Subcutaneous abdominal adipose tissue (tissue), 5 donors: ENCODE data around the gene IFNB1.
A peak's percentile ranks its signal among the peaks of the same experiment; 100 is the strongest.

Experiments used
- H3K27ac ChIP-seq: one replicate; pipeline ENCODE4 v1.7.0; 2013; ENCODE audit warnings: low read depth, mild to moderate bottlenecking, inconsistent platforms, low read length, moderate library complexity
- H3K27me3 ChIP-seq, 5 donors: one replicate each; pipeline ENCODE4 v1.7.0; 2013; ENCODE audit warnings: low read length in 5 of 5, inconsistent platforms in 1 of 5; ENCODE audit not compliant: control insufficient read depth in 5 of 5, insufficient read depth in 4 of 5
- H3K36me3 ChIP-seq, 5 donors: one replicate each; pipeline ENCODE4 v1.7.0; 2013; ENCODE audit warnings: low read length in 5 of 5; ENCODE audit not compliant: control insufficient read depth in 5 of 5, insufficient read depth in 5 of 5
- H3K4me1 ChIP-seq, 5 donors: one replicate each; pipeline ENCODE4 v1.7.0; 2013; ENCODE audit warnings: low read length in 5 of 5, mild to moderate bottlenecking in 3 of 5, moderate library complexity in 1 of 5; ENCODE audit not compliant: control insufficient read depth in 5 of 5, insufficient read depth in 5 of 5
- H3K4me3 ChIP-seq, 5 donors: one replicate each; pipeline ENCODE4 v1.7.0; 2013; ENCODE audit warnings: low read length in 5 of 5, low read depth in 1 of 5
- H3K9ac ChIP-seq, 5 donors: one replicate each; pipeline ENCODE4 v1.7.0; 2013; ENCODE audit warnings: low read length in 5 of 5, mild to moderate bottlenecking in 4 of 5, moderate library complexity in 3 of 5
- H3K9me3 ChIP-seq, 5 donors: one replicate each; pipeline ENCODE4 v1.7.0; 2013; ENCODE audit warnings: low read length in 5 of 5; ENCODE audit not compliant: control insufficient read depth in 5 of 5
- donor health status: healthy.
- donor health status: healthy.
- donor health status: healthy.
- donor health status: healthy.
- donor health status: healthy.

IFNB1 gene

DNA sequence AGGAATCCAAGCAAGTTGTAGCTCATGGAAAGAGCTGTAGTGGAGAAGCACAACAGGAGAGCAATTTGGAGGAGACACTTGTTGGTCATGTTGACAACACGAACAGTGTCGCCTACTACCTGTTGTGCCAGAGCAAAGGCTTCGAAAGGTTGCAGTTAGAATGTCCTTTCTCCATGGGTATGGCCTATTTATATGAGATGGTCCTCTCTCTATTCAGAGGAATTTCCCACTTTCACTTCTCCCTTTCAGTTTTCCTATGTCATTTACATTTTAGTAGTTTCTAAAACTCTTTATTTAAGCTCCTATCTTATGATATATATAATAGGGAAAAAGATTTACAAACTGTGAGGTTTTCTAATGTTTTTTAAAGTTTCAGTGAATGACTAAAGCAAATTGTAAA is at the start of gene IFNB1:
IFNB1 (minus strand) TSS at position 162 of the 400 bp plus-strand sequence; CDS start at position 89, 73 bp downstream.
- Histone ChIP-seq H3K9me3 (peaks cover 0 to 2% (median 0%) of the 10 kb centered on the region in 5 donors), H3K9ac (no peak within 1 kb of the TSS), H3K27ac (no peak within 1 kb of the TSS), H3K36me3 (no peaks in the 10 kb centered on the region), H3K27me3 (no peaks in the 10 kb centered on the region), H3K4me1 (peaks cover 0 to 17% (median 0%) of the 10 kb centered on the region in 5 donors), H3K4me3 (no peak within 1 kb of the TSS)

DNA sequence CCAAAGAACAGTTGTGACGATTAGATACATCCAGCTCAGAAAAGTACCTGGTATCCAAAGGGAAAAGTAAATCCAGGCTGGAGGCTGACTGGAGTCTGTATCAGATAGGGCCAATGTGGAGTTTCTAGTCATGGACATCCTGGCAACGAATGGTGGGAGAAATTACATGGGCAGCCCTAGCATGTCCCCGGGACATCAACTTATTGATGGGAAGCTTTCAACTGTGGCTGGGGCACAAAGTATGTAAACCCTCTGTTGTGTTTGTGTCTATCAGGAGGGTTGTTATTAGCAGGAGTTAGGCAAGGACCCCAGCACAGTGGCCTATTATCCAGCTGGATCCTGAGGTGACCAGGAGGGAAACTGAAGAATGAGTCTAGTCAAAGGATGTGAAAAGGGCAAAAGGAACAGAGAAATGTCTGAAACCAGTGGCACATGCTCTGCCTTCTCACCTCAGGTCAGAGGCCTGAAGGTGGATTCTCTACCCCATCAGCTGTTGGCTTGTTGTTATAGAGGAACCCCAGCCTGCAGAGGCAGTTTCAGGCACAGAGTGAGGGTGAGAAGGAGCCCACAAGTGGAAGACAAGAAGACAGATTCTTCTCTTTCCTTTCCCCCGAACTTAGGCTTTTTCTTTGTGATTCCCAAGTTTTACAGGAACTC is 44.0 kb upstream of the IFNB1 start:
- Histone ChIP-seq H3K36me3 (no peaks in the 10 kb centered on the region), H3K4me3 (no peak overlapping the region), H3K4me1 (peaks cover 0 to 13% (median 10%) of the 10 kb centered on the region in 5 donors), H3K9ac (no peak overlapping the region), H3K27ac (no peak overlapping the region), H3K27me3 (no peaks in the 10 kb centered on the region), H3K9me3 (no peaks in the 10 kb centered on the region)

DNA sequence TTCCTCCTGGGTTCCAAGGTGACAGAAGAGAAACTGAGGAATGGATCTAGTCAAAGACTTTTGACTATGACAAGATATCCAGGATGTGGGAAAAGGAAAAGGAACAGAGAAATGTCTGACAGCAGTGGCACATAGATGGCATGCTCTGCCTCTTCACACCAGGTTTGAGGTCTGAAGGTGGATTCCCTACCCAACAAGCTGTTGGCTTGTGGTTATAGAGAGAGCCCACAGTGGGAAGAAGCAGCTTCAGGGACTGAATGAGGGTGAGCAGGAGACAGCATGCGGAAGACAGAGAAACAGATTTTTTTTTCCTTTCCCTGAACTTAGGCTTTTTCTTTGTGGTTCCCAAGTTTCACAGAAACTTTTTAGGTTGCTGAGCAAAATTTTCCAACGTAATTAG is 43.3 kb upstream of the IFNB1 start:
- H3K36me3 ChIP-seq = no peaks in the 10 kb centered on the region
- no peak overlapping the region for H3K4me3 ChIP-seq
- no peaks in the 10 kb centered on the region for H3K9me3 ChIP-seq

DNA sequence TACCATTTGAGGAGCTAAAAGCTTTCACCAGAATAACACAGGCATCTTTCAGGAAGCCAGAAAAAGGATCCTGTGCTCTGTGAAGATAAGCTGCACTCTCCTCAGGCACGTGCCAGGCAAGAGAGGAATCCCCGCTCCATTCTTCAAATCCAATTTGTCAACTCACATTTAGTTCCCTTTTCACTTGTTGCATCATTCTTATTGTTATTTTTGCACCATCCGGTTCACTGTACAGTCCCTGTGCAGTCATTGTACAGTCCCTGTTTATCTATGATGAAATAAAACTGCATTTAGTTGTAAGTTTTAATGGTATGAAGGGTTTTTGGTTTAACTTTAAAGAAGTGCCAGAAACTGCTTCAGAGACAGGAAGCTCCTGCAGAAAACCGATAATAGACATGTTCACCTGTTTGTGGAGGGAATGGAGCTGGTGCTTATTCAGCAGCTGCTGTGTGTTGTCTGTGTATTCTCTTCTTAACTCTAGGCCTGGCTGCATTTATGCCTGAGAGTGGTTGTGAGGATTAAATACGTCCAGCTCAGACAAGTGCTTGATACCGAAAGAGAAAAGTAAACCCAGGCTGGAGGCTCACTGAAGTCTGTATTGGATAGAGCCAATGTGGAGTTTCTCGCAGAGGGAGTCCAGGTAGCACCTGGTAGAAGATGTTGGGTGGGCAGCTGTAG is 41.5 kb upstream of the IFNB1 start:
- Histone ChIP-seq H3K9me3 (no peaks in the 10 kb centered on the region), H3K36me3 (no peaks in the 10 kb centered on the region), H3K27me3 (no peaks in the 10 kb centered on the region), H3K27ac (no peak overlapping the region), H3K9ac (no peak overlapping the region), H3K4me1 (peaks cover 0 to 13% (median 10%) of the 10 kb centered on the region in 5 donors), H3K4me3 (no peak overlapping the region)

More for the DNA sequence above, 43.3 kb upstream of the IFNB1 start:
- no peak overlapping the region for H3K27ac ChIP-seq
- no peak overlapping the region for H3K9ac ChIP-seq
- peaks cover 0 to 13% (median 10%) of the 10 kb centered on the region in 5 donors for H3K4me1 ChIP-seq
- H3K27me3 ChIP-seq = no peaks in the 10 kb centered on the region

DNA sequence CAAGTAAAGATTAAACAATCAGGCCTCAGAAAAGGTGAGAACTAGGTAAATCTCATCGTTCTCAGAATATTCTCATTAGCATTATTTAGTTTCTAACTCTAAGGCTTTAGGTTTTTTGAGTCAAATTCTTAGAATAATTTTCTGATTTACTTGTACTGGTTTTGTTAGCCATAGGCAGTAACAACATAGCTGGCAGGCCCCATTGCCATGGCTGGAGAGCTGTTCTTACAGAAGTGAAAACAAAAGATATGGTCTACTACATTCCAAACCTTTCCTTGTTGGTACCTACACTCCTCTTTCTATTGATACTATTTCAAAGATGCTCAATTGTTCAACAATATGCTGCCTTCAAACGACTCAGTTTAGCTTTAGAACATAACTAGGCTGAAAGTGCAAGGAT is 36.6 kb upstream of the IFNB1 start:
- Histone ChIP-seq H3K9ac (no peak overlapping the region), H3K9me3 (no peaks in the 10 kb centered on the region), H3K27me3 (no peaks in the 10 kb centered on the region), H3K4me1 (peaks cover 0 to 8% (median 0%) of the 10 kb centered on the region in 5 donors), H3K36me3 (no peaks in the 10 kb centered on the region), H3K27ac (no peak overlapping the region), H3K4me3 (no peak overlapping the region)

DNA sequence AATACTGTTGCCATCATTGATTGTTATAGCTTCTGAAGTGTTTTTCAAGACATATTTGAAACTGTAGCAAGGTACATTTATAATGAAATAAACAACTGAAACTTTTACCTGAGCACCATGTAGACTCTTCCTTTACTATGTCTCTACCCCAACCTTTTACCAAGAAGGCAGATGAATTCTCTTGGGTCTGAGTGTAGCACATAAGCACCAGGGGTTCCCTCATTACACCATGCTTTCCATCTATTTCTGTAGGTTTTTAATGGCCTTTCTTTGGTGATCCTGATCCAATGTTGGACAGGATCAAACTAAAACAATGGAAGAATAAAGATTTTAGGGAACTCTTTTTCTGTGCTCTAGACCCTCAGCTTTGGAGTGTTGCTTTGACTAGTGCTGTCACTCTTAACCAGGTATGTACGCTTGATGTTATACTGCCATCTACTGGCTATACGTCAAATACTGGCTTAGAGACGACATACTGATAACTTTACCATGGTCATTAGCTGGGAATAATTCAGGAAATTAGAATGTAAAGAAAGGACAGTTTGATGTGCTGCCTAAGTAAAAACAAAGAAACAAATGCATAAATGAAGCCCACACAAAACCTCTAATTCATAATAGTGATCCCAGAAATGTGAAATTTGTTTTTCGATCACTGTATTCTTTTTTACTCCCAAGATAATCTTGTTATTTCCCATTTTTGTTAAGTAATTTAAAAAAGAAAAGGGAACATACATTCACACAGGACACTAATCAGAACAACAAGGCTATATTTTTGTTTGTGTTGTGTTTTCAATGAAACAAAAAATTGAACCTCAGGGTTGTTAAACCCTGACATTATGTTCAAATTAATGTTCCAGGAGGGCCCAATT is 33.2 kb upstream of the IFNB1 start:
- Histone ChIP-seq H3K27me3 (no peaks in the 10 kb centered on the region), H3K9me3 (no peaks in the 10 kb centered on the region), H3K36me3 (no peaks in the 10 kb centered on the region), H3K27ac (no peak overlapping the region), H3K9ac (no peak overlapping the region), H3K4me3 (no peak overlapping the region), H3K4me1 (no peaks in the 10 kb centered on the region)

DNA sequence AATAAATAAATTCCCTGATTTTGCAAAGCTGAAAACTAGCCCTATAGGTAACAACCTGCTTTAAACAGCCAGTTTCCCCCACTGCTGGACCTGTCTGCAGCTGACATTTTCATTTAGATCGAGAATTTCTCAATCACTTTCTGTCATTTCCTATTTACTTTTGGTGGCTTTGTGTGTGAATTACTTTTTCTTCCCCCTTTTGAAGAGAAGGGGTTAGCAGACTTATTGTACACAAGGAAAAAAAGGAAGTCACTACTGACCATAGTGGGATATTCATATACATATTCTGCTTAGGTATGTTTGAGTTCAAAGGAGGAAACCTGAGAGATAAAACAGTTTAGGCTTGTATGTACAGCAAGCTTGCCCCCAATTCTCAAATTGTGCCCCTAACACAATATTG is 27.0 kb upstream of the IFNB1 start:
- Histone ChIP-seq H3K36me3 (no peaks in the 10 kb centered on the region), H3K9me3 (no peaks in the 10 kb centered on the region), H3K27me3 (no peaks in the 10 kb centered on the region), H3K4me3 (no peak overlapping the region), H3K9ac (no peak overlapping the region), H3K4me1 (no peaks in the 10 kb centered on the region), H3K27ac (no peak overlapping the region)

DNA sequence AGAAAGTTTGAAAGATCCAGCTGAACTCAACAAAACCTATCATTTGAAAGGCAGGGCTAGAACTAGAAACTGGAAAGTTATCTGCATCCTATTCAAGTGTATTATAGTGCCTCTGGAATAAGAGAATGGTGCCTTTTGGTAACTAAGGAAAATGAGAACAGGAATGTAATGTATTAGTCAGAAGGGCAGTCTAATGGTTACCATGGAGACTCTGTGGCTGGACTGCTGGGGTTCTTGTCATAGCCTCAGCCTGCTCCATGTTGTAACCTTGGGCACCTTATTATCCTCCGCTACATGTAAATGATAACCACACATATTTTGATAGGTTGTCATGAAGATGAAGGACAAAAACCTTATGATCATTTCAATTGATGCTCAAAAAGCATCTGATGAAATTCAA is 24.6 kb upstream of the IFNB1 start:
- Histone ChIP-seq H3K9ac (no peak overlapping the region), H3K27me3 (no peaks in the 10 kb centered on the region), H3K4me1 (peaks cover 0 to 2% (median 0%) of the 10 kb centered on the region in 5 donors), H3K27ac (no peak overlapping the region), H3K4me3 (no peak overlapping the region), H3K9me3 (no peaks in the 10 kb centered on the region), H3K36me3 (no peaks in the 10 kb centered on the region)

DNA sequence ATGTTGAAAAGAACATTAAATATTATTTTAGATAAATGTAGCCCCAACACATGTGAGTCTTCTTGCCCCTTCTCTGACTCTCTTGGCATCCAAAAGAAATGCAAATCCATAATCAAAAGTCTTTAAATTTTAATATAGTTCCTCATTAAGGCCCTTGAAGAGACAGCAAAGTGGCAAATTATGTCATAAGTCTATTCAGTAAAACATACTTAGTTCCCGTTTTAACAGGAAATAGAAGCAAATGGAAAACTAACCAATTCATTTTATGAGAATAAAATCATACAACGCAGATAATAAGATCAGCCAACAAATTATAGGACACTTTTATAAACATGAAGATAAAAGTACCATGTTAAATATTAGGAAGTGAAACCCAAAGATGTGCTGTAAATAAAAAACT is 20.1 kb upstream of the IFNB1 start:
- Histone ChIP-seq H3K27ac (no peak overlapping the region), H3K36me3 (no peaks in the 10 kb centered on the region), H3K9ac (no peak overlapping the region), H3K27me3 (no peaks in the 10 kb centered on the region), H3K4me1 (peaks cover 0 to 19% (median 16%) of the 10 kb centered on the region in 5 donors), H3K4me3 (no peak overlapping the region), H3K9me3 (no peaks in the 10 kb centered on the region)

DNA sequence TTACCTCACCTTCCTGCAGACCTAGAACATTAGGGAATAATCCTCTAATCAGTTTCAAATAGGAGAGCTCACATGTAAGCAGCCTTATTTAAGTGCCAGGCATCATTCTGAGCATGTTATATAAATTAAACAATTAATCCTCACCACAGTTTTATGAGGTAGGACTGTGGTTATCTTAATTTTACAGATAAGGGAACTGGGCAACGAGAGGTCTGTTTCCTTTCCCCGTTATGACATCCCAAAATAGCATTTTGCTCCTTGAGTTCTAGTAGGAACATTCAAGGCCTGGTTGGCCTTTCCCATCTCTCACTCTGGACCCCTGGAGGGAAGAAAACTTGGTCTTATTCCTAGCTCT is 19.1 kb upstream of the IFNB1 start:
- no peak overlapping the region for H3K9ac ChIP-seq
- no peaks in the 10 kb centered on the region for H3K36me3 ChIP-seq
- H3K4me3 ChIP-seq = peak overlapping the region in 3 of 5 donors; percentile 41 to 63 (median 49)
- H3K27ac ChIP-seq = peak overlapping the region; percentile 9
- H3K27me3 ChIP-seq = no peaks in the 10 kb centered on the region
- H3K9me3 ChIP-seq = no peaks in the 10 kb centered on the region
- peaks cover 0 to 19% (median 16%) of the 10 kb centered on the region in 5 donors for H3K4me1 ChIP-seq
